Measurements from ENCODE around the gene RTEL1.
A peak's percentile ranks its signal among the peaks of the same experiment; 100 is the strongest.

Gene RTEL1

DNA sequence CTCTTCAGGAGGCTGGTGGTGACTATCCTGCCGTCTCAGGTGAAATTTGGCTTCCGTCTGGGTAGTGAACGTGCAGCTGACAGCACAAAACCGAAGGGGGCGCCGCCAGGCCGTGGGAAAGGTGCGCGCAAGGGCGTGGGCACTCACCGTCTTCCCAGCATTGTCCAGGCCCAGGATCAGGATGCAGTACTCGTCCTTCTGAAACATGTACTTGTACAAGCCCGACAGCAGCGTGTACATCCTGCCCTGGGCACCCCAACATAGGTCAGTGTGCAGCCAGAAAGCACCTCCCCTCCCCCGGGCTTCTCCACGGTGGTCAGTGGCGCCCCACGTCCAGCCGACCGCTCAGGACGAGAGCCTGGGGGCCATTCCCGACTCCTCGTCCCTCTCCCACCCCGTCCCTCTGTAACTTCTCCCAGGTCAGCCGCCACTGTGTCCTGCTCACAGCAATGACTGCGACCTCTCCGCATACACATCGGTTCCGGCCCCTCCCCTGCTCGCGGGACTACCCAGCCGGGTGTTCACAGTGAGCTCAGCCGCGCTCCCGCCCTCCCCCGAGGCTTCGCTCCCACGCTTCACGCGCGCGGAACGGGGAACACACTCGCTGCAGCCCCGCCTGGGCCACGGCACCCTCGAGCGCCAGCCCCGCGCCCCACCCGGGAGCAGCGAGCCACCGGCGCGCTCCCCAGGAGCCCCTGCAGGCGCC lies 48.9 kb downstream of the RTEL1 start (continued):
- TF ChIP-seq, protein P1, sequence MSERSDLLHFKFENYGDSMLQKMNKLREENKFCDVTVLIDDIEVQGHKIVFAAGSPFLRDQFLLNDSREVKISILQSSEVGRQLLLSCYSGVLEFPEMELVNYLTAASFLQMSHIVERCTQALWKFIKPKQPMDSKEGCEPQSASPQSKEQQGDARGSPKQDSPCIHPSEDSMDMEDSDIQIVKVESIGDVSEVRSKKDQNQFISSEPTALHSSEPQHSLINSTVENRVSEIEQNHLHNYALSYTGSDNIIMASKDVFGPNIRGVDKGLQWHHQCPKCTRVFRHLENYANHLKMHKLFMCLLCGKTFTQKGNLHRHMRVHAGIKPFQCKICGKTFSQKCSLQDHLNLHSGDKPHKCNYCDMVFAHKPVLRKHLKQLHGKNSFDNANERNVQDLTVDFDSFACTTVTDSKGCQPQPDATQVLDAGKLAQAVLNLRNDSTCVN (tag by site-specific recombination; optimal IDR thresholded peaks at IDR 0.05) = peak; percentile 98
- TF ChIP-seq, protein P2, sequence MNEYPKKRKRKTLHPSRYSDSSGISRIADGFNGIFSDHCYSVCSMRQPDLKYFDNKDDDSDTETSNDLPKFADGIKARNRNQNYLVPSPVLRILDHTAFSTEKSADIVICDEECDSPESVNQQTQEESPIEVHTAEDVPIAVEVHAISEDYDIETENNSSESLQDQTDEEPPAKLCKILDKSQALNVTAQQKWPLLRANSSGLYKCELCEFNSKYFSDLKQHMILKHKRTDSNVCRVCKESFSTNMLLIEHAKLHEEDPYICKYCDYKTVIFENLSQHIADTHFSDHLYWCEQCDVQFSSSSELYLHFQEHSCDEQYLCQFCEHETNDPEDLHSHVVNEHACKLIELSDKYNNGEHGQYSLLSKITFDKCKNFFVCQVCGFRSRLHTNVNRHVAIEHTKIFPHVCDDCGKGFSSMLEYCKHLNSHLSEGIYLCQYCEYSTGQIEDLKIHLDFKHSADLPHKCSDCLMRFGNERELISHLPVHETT (tag by site-specific recombination; IDR thresholded peaks at IDR 0.05) = no peak
- no peak for TF ChIP-seq ZNF174 (tag by site-specific recombination; IDR thresholded peaks at IDR 0.05)
- TF ChIP-seq, protein P3, sequence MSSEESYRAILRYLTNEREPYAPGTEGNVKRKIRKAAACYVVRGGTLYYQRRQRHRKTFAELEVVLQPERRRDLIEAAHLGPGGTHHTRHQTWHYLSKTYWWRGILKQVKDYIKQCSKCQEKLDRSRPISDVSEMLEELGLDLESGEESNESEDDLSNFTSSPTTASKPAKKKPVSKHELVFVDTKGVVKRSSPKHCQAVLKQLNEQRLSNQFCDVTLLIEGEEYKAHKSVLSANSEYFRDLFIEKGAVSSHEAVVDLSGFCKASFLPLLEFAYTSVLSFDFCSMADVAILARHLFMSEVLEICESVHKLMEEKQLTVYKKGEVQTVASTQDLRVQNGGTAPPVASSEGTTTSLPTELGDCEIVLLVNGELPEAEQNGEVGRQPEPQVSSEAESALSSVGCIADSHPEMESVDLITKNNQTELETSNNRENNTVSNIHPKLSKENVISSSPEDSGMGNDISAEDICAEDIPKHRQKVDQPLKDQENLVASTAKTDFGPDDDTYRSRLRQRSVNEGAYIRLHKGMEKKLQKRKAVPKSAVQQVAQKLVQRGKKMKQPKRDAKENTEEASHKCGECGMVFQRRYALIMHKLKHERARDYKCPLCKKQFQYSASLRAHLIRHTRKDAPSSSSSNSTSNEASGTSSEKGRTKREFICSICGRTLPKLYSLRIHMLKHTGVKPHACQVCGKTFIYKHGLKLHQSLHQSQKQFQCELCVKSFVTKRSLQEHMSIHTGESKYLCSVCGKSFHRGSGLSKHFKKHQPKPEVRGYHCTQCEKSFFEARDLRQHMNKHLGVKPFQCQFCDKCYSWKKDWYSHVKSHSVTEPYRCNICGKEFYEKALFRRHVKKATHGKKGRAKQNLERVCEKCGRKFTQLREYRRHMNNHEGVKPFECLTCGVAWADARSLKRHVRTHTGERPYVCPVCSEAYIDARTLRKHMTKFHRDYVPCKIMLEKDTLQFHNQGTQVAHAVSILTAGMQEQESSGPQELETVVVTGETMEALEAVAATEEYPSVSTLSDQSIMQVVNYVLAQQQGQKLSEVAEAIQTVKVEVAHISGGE (tag by site-specific recombination; conservative IDR thresholded peaks at IDR 0.05; ENCODE audit: low read depth) = peak; percentile 44; the same call in 1 of the 2 replicates
- TF ChIP-seq SCRT2 (tag by site-specific recombination; IDR thresholded peaks at IDR 0.05) = no peak
- no peak for TF ChIP-seq ZNF629 (tag by site-specific recombination; IDR thresholded peaks at IDR 0.05)
- TF ChIP-seq ZNF610 (tag by site-specific recombination; IDR thresholded peaks at IDR 0.05; ENCODE audit: borderline replicate concordance) = no peak
- TF ChIP-seq ZNF335 (tag by site-specific recombination; conservative IDR thresholded peaks at IDR 0.05) = no peak; the same call in 1 of the 2 replicates
- peak; percentile 34; the same call in 1 of the 2 replicates for TF ChIP-seq IKZF3 (tag by site-specific recombination; IDR thresholded peaks at IDR 0.05)
- TF ChIP-seq ZNF843 (tag by site-specific recombination; IDR thresholded peaks at IDR 0.05) = no peak
- no peak for TF ChIP-seq ZNF140 (tag by site-specific recombination; IDR thresholded peaks at IDR 0.05)
- TF ChIP-seq ZNF426 (tag by site-specific recombination; IDR thresholded peaks at IDR 0.05) = no peak
- TF ChIP-seq, protein P4, sequence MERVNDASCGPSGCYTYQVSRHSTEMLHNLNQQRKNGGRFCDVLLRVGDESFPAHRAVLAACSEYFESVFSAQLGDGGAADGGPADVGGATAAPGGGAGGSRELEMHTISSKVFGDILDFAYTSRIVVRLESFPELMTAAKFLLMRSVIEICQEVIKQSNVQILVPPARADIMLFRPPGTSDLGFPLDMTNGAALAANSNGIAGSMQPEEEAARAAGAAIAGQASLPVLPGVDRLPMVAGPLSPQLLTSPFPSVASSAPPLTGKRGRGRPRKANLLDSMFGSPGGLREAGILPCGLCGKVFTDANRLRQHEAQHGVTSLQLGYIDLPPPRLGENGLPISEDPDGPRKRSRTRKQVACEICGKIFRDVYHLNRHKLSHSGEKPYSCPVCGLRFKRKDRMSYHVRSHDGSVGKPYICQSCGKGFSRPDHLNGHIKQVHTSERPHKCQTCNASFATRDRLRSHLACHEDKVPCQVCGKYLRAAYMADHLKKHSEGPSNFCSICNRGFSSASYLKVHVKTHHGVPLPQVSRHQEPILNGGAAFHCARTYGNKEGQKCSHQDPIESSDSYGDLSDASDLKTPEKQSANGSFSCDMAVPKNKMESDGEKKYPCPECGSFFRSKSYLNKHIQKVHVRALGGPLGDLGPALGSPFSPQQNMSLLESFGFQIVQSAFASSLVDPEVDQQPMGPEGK (tag by site-specific recombination; IDR thresholded peaks at IDR 0.05) = peak; percentile 12; the same call in 1 of the 2 replicates
- TF ChIP-seq REPIN1 (tag by site-specific recombination; IDR thresholded peaks at IDR 0.05; ENCODE audit: low read depth) = no peak
- no peak; the same call in none of the 2 replicates for TF ChIP-seq SP2 (tag by site-specific recombination; IDR thresholded peaks at IDR 0.05)
- peak; percentile 15; the same call in 1 of the 2 replicates for TF ChIP-seq ZBTB7A (tag by site-specific recombination; IDR thresholded peaks at IDR 0.05; ENCODE audit: low read depth)
- no peak for TF ChIP-seq ZNF558 (tag by site-specific recombination; IDR thresholded peaks at IDR 0.05)
- no peak for TF ChIP-seq ZNF350 (tag by site-specific recombination; IDR thresholded peaks at IDR 0.05)
- TF ChIP-seq KLF10 (tag by site-specific recombination; IDR thresholded peaks at IDR 0.05) = no peak
- TF ChIP-seq, protein P5, sequence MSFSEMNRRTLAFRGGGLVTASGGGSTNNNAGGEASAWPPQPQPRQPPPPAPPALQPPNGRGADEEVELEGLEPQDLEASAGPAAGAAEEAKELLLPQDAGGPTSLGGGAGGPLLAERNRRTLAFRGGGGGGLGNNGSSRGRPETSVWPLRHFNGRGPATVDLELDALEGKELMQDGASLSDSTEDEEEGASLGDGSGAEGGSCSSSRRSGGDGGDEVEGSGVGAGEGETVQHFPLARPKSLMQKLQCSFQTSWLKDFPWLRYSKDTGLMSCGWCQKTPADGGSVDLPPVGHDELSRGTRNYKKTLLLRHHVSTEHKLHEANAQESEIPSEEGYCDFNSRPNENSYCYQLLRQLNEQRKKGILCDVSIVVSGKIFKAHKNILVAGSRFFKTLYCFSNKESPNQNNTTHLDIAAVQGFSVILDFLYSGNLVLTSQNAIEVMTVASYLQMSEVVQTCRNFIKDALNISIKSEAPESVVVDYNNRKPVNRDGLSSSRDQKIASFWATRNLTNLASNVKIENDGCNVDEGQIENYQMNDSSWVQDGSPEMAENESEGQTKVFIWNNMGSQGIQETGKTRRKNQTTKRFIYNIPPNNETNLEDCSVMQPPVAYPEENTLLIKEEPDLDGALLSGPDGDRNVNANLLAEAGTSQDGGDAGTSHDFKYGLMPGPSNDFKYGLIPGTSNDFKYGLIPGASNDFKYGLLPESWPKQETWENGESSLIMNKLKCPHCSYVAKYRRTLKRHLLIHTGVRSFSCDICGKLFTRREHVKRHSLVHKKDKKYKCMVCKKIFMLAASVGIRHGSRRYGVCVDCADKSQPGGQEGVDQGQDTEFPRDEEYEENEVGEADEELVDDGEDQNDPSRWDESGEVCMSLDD (tag by site-specific recombination; IDR thresholded peaks at IDR 0.05) = peak; percentile 36; the same call in 1 of the 2 replicates
- TF ChIP-seq ZBTB20 (tag by site-specific recombination; IDR thresholded peaks at IDR 0.05) = no peak
- TF ChIP-seq, protein P6, sequence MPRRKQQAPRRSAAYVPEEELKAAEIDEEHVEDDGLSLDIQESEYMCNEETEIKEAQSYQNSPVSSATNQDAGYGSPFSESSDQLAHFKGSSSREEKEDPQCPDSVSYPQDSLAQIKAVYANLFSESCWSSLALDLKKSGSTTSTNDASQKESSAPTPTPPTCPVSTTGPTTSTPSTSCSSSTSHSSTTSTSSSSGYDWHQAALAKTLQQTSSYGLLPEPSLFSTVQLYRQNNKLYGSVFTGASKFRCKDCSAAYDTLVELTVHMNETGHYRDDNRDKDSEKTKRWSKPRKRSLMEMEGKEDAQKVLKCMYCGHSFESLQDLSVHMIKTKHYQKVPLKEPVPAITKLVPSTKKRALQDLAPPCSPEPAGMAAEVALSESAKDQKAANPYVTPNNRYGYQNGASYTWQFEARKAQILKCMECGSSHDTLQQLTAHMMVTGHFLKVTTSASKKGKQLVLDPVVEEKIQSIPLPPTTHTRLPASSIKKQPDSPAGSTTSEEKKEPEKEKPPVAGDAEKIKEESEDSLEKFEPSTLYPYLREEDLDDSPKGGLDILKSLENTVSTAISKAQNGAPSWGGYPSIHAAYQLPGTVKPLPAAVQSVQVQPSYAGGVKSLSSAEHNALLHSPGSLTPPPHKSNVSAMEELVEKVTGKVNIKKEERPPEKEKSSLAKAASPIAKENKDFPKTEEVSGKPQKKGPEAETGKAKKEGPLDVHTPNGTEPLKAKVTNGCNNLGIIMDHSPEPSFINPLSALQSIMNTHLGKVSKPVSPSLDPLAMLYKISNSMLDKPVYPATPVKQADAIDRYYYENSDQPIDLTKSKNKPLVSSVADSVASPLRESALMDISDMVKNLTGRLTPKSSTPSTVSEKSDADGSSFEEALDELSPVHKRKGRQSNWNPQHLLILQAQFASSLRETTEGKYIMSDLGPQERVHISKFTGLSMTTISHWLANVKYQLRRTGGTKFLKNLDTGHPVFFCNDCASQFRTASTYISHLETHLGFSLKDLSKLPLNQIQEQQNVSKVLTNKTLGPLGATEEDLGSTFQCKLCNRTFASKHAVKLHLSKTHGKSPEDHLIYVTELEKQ (tag by site-specific recombination; IDR thresholded peaks at IDR 0.05; ENCODE audit: borderline replicate concordance) = no peak

Measured in HEK293 (cell line).